Activated CD4-positive, alpha-beta T cell treated with anti-CD3 and anti-CD28 coated beads, Interleukin-10, Interleukin-2, amounts not matched to agents 100 ng/mL and 50 ng/mL, durations not matched to agents 16 hours and 8 hours (primary cell): ENCODE measurements around the gene THRA.

Experiments
- DNase-seq: peaks from one replicate; pipeline ENCODE4 v3.0.0-alpha.2; 2020

The THRA gene

DNA sequence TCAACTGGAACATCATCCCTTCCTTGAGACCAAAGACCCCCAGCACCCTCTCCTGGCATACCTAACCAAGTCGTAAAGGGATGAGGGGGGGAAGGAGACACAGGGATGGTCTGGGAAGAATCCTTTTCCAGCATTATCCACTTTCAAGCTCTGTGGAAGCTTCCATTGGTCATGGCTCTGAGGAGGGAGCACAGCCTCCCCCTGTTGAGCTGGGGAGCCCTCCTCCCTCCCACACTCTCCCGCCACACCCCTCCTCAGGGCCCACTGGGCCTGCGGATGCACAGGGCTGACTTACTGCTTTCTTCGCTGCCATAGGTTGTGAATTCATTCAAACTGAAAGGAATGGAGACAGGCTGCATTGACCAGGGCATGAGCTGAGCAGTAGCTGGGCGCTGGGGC is 35.2 kb upstream of the THRA start:
- DNase-seq, result no peak

DNA sequence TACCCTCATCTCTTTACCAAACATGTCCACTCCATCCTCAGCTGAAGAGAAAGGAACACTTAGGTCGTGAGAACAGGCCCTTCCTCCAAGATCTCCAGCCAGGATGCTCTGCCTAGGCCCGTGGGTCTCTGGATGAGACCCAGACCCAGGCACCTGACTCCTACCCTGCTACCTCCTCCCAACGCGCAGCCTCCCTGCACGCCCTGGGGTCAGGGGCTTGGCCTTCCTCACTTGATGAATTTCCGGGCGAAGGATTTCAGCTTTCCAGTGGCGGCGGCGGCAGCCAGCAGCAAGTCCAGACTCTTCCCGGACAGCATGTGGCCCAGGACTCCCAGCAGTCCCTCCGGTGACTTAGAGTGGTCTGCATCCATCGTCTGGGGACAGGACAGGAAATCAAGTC is 34.2 kb upstream of the THRA start:
- no peak for DNase-seq

DNA sequence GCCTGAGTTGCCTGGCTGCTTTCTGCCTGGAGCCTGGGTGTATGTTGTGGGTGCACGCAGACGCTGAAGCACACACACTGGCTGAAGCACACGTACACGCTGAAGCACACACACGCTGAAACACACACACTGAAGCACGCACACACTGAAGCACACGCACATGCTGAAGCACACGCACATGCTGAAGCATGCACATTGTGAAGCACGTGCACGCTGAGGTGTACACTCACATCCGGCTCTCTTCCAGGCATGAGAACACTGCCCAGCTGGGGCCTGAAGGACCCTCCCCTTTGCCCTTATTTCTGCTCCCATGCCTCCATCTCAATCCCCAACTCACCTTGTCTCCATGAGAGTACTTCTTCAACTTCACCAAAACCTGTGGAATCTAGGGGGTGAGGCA is 31.1 kb upstream of the THRA start:
- DNase-seq, result no peak

DNA sequence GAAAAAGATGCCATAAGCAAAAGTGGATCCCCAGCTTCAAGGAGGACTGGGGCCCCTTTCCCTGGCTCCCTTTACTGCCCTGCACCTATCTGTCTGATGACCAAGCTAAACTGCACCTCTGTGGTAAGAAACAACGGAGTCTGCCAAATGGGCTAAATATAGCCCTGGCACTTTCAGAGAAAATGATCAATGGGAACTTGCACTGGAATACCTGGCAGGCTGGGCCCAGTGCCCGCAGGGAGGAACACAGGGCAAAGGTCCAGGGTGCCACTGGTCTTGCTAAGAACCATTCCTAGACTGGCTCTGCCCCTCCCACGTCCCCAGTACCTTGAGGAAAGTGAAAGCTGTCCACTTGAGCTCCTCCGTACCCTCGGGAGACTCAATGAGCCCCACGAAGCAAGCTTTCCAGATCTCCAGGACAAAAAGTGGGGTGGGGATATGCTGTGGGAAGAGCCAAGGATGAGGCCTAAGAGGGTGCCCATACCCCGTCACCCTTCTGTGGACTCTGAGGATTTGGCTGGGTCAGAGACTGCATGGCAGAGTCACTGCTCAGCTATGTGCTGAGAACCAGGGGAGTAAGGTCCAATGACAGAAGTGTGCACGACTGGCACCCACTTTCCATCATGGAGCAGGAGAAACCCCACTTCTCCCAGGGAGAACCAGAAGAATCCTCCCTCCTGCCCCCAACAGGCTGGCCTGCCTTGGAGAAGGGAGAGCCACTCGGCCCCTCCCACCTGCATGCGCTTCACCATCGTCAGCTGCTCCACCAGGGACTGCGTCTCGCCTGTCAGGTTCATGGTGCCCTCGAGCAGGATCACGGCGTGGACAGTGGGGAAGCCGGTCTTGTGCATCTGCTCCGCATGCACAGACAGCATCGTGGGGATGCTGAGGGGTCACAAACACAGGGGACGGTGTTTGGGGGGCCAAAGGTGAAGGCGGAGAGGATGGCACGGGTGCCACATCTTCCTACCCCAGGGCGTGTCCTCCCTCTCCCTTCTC is 30.1 kb upstream of the THRA start:
- DNase-seq, result no peak

DNA sequence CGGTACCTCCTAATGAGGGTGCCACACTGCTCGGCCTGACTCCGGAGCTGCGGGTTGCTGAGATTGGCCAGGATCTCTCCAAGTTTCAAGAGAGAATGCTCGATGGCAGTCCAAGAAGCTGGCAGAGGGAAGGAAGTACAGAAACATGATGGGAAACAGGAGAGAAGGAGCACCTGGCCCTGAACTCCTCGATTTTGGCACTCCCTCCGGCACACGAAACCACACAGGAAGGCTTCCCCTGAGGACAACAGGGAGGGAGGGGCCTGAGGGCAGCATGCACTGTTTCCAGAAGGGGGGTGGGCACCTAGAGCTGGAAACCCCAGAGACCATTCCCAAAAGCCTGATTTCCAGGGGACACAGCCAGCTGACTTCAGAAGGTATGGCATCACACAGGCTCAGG is 29.4 kb upstream of the THRA start:
- DNase-seq, result no peak

DNA sequence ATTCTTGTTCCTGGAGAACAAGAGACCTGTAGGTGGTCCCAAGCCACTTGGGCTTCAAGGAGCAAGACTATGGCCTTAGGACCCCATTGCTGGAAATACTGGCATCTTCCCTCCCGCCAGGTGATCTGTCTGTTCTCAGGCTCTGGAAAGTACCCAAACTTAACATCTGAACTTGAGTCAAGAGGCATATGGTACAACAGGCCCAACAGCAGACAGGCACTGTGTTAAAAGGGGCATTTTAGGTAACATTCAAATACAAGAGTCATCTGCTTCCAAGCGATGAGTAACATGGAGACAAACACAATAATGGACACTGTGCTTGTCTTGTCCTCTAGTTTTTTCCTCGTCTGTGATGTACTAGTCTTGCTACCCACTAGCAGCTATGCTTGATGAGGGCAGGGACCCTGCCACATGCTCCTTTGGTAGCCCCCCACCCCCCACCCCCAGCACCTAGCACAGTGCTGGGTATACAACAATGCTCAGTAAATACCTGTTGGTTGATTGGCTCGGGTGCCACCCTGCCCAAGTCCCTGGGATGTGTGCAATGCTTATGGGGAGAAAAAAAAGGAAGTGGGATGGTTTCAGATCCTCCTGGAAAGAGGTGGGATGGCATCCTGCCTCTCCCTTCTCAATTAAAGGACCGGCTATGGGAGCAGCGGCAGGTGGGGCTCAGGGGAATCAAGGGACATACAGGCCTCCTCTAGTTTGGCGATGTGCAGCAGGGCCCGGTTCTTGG is 28.2 kb upstream of the THRA start:
- DNase-seq, result no peak

DNA sequence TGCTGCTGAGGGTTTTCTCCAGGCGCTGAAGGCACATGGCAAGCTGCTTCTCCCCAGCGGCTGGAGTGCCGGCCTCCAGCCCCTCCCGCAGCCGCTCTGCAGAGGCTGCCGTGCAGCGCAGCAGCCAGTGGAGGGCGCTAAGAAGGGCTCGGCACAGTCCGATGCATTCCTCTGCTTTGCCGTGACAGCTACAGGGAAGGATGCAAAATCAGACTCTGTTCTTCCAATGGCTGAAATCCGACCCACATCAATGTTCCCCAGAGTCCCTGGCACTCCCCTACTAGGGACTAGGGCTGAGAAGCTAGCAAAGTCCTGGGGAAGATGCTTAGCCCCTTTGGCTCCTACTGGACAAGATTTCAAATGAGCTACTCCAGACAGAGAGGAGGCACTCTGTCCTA is 27.6 kb upstream of the THRA start:
- DNase-seq, result no peak

DNA sequence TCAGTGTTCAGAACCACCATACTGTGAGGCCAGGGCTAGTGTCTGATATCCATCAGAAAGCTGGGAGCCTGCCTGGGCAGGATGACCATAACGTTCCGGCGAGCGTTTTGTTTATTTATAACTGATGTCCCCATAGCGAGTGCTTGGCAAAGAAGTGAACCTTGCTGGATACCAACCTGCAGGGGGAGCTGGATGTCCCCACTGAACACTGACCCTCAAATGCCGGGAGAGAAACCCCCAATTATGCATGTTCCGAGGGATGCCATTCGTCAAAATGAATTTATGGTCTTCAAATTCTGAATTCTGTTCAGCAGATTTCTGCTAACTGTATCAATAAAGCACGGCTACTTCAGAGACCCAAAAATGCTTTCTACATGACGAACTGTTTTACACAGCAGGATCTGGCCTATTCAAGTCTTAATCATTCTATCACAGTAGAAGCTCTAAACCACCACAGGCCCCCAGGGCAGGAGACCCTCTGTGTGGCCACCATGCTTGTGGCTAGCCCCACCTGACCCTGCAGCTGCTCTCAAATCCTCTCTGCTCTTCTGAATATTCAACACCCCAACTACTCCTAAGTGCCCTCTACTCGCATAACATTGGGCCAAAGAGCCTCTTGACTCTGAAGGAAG is 23.8 kb upstream of the THRA start:
- DNase-seq, result no peak

DNA sequence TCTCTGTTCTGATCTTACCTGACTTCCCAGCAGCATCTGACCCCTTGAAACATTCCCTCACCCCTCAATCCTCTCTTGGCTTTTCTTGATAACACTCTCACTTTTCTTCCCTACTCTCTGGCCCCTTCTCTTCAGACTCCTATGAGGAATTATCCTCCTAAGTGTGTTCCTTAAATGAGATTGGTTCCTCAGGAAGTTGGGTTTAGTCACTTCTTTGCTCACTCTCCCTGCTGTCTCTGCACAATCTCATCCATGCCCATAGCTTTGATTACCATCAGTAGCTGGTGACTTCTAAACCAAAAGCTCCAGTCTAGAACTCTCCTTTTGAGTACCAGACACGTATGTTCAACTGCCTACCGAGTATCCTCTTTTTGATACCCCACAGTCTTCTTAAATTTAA is 21.6 kb upstream of the THRA start:
- DNase-seq, result no peak

DNA sequence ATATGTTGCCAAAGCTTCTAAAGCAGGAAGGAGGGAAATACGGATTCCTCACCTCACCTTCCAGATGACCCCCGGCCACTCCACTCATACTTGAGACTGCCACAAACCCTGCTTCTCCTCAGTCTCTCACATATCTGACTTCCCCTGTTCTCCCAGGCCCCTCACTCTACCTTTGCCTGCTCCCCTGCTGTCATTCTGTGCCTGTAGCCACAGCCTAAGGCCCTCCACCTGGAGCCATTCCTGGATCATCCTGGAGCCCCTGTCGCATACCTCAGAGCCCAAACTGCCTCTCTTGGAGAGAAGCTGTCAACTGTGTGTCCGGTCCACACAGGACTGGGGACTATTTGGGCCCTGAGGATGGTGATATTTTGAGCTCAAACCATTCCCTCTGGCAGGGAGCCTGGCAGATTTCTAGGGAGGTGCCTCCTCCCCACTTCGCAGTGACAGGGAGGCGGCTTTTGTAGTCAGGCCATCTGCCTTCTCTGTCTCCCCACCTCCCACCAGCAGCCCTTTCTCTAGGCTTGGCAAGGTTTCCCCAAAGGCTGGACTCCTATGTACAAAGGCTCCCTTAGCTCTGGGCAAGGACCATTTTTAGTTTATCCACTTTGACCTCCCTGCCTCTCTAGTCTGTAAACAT is 6.3 kb upstream of the THRA start:
- DNase-seq, result no peak

DNA sequence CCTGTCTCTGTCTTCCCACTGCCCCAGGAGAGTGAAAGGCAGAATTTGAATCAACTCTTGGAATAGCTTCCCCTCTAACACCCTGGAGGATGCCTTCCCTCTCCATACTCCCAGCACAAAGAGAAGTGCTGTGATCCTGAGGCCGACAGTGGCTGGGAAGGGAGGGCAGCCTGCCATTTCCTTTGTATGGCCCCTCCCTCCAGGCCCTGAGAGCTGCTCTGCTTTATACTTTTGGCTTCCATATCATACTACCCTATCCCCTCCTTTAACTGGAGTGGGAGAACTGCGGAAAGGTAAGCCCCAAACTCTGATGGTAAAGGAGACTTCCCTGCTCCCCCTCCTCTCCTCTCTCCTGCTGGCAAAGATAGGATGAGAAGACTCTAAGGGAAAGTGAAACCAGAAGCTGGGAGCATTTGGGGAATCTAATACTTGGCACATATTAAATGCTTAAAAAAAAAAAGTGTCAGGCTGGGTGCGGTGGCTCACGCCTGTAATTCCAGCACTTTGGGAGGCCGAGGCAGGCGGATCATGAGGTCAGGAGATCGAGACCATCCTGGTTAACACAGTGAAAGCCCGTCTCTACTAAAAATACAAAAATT is 4.5 kb upstream of the THRA start:
- no peak for DNase-seq

DNA sequence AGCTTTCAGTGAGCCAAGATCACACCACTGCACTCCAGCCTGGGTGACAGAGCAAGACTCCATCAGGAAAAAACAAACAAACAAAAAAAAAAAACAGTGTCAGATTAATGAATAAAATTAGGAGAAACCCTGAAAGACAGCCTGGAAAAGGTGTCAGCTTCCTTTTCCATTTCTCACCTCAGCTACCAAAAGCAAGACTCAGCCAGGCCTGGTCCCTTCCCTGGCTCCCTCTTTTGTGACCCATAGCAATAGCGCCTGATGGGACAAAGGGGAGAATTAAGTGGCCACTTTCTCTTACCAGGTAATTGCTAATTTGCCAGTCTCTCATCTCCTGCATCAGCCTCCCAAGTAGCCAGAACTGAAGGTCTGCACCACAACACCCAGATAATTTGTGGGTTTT is 3.9 kb upstream of the THRA start:
- DNase-seq, result no peak

DNA sequence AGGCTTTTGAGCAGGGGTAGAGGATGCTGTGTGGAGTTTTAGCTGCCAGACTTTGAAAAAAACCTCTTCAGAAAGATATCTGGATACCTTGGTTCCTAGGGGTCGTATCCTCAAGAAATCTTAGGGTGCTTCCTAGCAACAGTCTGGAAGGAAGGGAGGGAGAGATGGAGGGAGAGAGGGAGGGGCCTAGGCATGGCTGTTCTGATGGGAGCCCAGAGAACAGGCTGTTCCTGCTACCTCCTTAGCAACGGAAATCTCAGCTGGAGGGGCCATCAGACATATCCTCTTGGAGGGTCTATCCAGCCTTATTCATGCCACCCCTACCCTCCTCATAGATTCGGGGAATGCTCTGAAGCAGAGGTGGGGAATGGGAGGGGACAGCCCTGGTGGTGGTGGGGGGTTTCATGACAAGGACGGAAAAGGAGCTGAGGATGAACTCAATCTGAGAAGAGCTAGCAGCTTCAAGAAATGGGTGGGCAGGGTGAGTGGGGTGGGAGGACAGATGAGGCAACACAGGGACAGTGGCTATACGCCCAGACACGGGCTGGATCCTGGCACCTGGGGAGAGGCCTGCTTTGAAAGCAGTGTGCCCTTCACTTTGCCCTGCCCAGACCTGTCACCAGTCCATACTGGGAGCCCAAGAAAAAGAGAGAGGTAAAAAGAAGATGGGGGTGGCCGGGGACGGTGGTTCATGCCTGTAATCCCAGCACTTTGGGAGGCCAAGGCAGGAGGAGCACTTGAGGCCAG is 2.9 kb upstream of the THRA start:
- no peak for DNase-seq

DNA sequence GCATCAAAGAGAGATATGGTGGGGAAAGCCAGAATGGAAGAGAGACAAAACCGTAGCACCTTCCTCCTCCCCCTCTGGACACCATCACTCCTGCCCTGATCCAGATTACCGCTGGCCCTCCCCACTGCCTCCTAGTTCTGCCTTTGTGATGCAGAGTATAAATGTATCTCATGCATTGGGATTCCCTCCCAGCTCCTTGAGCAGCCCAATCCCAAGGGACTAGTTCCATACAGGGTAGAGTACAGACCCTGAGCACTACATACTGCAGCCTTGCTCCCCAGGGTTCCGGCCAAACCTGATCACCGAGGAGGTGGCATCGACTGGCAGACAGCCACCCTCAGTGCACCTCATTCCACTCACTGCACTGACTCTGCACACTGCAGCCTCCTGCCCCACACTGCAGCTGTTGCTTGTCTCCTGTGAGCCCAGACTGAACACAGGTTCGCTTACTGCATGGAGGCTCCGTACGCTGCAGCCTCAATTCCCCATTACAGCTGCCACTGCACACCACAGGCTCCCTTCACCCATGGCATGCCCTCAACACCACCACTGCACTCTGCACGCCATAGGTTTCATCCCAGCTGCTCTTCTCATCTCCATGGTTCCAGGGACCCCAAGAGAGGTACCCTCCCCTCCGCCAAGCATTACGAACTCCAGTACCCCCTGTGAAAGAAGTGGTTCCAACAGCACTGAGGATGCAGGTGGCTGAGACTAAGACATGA is 1.7 kb upstream of the THRA start:
- no peak for DNase-seq

DNA sequence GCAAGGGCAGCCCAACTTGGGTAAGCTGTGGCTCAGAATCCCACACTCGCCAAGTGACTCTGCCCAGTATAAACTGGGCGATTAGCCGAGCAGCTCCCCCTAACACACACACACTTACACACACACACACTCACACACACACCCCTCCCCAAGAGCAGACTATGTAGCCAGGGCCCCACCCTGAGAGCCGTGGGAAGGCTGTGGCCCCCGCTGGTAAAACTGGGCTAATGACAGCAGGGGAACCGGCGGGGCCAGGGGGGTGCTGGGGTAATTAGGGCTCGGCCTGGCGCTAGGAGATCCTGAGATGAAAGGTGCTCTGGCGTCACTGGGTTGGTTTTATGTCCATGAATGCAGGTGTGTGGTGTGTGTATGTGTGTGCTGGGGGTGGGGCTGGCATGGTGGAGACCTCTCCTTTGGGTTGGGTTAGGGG is 1.1 kb upstream of the THRA start:
- no peak for DNase-seq

DNA sequence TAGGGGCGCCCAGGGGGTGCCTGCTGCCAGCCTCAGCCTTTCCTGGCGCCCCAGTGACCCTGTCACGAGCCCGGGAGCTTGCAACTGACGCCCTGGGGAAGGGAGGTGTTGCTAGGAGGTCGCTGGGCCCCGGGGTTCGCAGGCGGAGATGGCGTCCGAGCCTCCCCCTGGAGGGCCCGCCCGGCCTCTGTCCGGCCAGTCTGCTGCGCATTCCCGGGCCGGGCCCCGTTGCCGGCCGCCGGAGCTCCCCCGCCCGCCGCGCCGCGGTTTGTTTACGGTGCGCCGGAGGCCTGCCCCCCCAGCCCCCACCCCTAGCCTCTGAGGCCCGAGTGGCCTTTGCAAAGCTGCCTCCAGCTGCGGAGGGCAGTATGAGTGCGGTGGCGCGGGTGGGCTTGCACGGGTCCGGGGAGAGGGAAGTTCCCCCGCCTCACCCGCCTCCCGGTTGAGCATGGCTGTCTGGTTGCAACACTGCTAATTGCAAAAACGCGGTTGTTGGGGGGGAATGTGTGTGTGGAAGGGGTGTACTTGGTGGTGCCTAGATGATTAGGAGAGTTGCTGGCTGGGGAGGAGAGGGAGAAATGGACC is 514 bp downstream of the THRA start:
- DNase-seq, result no peak

DNA sequence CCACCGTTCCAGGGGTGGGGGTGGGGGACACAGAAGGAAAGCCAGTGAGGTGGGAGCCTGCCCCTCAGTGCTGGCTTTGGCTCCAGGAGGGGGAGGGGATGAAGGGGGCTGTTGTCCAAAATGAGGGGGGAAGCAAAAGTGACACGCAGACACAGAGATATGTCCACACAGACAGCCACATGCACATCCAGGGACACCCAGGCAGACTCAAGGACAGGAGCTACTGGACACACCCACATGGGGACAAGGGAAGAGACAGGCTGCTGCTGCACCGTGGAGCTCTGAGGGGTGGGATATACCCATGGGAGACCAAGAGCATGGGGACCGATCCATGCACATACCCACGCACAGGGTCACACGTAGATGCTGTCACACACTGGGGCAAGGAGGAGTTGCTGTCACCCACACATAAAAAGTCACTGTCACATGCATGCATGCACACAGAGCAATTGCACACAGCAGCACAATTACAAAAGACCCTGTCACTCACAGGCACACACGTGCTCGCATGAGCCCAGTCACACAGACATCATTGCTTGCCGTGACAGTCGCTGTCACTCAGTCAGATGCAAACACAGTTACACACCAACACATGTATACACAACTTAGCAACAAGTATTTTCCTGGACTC is 1.3 kb downstream of the THRA start:
- no peak for DNase-seq

DNA sequence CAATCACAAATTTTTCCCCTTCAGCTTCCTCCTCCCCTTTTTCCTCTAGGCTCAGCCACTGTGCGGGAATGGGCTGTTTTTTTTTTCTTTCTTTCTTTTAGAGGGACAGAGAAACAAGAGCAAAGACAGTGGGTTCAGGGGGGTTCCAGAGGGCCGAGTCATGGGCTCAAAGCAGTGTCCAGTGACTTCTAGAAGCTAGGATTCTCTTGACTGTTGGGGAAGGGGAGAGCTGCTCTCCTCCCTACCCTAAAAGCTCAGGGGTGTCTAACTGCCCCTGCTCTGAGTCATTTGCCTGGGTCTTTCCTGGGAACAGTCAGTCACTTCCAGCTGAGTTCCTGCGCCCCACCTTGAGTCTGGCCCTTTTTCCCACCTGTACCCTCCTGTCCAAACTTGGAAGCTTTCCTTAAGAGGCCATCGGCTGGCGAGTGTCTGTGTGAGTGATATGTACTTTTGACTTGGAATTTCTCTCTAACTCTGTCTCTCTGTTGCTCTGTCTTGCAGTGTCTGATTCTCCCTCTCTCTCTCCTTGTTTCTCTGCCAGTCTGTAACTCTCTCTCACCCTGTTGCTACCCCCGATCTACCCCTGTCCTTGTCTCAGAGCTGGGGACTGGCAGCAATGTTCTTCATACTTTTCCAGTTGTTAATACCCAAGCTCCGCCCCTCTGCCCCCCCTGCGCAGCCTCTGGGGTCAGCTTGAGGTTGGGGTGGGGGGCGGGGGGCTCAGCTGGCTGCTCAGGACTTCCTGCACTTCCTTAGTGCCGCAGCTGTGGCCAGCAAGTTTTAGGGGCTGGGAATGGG is 2.4 kb downstream of the THRA start:
- no peak for DNase-seq

DNA sequence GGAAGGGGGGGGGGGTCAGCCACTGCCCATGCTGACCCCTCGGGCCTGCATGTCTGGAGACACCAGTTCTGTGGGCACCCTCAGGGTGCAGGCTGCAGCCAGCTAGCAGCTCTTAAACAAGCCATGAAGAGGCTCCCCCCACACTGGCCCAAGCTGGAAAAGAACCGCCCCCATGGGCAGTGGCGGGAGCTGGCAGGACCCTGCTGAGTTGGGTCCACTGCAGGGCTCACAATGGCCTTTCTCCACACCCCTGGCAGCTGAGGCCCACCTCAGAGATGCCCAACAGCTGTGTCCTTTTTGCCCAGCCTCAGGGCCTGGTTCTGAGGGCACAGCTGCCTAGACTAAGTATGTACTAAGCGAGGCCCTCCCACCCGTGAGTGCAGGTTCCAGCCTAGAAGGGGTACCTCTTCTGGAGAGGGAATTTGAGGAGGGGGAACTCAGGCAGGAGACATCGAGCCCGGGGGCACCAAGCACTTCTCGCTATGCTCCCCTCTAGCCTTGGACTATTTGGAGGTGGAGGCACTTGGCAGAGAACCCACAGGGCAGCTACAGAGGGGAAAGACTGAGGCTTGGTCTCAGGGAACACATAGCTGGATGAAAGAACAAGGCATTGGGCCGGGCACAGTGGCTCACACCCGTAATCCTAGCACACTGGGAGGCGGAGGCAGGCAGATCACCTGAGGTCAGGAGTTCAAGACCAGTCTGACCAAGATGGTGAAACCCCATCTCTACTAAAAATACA is 3.2 kb downstream of the THRA start:
- no peak for DNase-seq
